Esophagus muscularis mucosa (tissue), 4 donors: ENCODE data around the gene SFT2D3. TPM values are rescaled to one million over a fixed set of nuclear protein-coding genes. Genes with fewer than 3 reads are reported as not detected.

Experiments
- DNase-seq: peaks from one replicate; pipeline ENCODE4 v3.0.0-alpha.2; 2017; ENCODE audit errors: extremely low spot score
- H3K27ac ChIP-seq, 4 donors: fragments of 200-600 bp; sonication (generic); replicated peaks in 1 of 4; 1 replicate in 3 of 4; 2 replicates in 1 of 4; pipeline ENCODE4 v1.5.1; 2016 to 2019; ENCODE audit warnings: mild to moderate bottlenecking in 1 of 4
- H3K27me3 ChIP-seq, 4 donors: fragments of 200-600 bp; sonication (generic); one replicate each; pipeline versions ENCODE4 v1.5.1 to v1.6.0; 2016 to 2019
- H3K36me3 ChIP-seq, 4 donors: fragments of 200-600 bp; sonication (generic); one replicate each; pipeline ENCODE4 v1.5.1; 2016 to 2019
- H3K4me1 ChIP-seq, 4 donors: fragments of 200-600 bp; sonication (generic); one replicate each; pipeline ENCODE4 v1.5.1; 2016 to 2019
- H3K4me3 ChIP-seq, 4 donors: fragments of 200-600 bp; sonication (generic); 1 replicate in 2 of 4; 2 replicates in 2 of 4; pipeline ENCODE4 v1.5.1; 2016 to 2019; ENCODE audit warnings: mild to moderate bottlenecking in 4 of 4, moderate library complexity in 1 of 4
- H3K9me3 ChIP-seq, 4 donors: fragments of 200-600 bp; sonication (generic); 1 replicate in 3 of 4; 2 replicates in 1 of 4; pipeline ENCODE4 v1.5.1; 2016 to 2019
- EP300 ChIP-seq: sonication (generic); formaldehyde crosslinking; IDR thresholded peaks from one replicate; pipeline ENCODE4 v1.6.1; 2017; ENCODE audit warnings: antibody characterized with exemption
- POLR2A ChIP-seq: fragments of 450-650 bp; IDR thresholded peaks from one replicate; pipeline ENCODE4 v1.6.1; 2017; ENCODE audit warnings: antibody characterized with exemption, moderate library complexity, mild to moderate bottlenecking, low read depth
- POLR2AphosphoS5 ChIP-seq, 2 donors: sonication (generic); formaldehyde crosslinking; IDR thresholded peaks; one replicate each; pipeline ENCODE4 v1.6.1; 2017; ENCODE audit warnings: antibody characterized with exemption in 2 of 2
- WGBS: methylation state at CpG from one replicate; pipeline ENCODE4 v1.1.5; 2018; 5-methylcytosine and 5-hydroxymethylcytosine counted together
- intact Hi-C: fragments of 100-400 bp; cut with DNase I; formaldehyde crosslinking; loops from one replicate; pipeline ENCODE4 v1.15.1; 2023
- total RNA-seq, 4 donors: library from RNA; depleted of rRNA; stranded (reverse); fragments of >200 nt; gene quantifications; one replicate each; pipeline versions ENCODE4 v1.1.0 to v1.2.1, GENCODE V29; 2016
- TF ChIP-seq, protein P1 (sequence below), 3 experiments: fragments of 200-600 bp in 2 of 3; fragments of 450-650 bp in 1 of 3; sonication (generic) in 2 of 3; IDR thresholded peaks; one replicate each; pipeline ENCODE4 v1.5.1; 2017 to 2019; ENCODE audit warnings: antibody characterized with exemption in 3 of 3, mild to moderate bottlenecking in 2 of 3, moderate library complexity in 1 of 3

SFT2D3 gene
- total RNA-seq, 4 donors from 2014 or later = 5.8 to 11.8 (median 9.4) TPM

DNA sequence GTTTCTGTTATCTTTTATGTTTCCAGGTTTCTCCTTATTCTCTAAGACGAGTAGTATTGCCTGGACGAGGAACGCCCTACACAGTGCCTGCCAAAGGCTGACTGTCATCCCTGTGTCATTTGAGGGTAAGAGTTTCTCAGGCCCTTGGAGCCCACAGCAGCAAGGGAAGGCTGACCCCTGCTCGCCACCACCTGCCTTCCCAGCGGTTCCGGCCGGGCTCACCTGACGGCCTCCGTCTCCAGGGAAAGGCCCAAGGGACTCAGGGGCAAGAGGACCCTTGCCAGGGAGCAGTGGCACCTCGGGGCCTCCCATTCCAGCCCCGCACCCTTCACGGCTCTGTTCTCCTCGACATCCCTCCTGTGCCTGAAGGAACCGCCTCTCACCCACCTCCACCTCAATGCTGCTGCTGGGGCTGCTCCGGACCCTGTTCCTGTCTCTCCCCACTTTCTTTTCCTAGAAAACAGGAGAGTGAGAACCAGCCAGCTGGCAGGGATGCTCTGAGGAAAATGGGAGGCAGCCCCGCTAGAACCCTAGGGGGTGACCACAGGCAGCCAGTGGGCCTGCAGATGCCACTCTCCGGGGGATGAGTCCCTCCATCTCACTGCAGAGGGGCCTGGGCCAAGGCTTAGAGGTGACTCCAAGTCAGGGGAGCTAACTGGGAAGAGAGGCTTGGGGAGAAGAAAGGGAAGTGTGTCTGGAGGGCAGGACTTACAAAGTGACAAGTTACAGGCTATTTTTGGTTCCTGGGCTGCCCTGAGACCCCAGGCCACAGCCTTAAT, 27.8 kb upstream of the SFT2D3 start:
- Histone ChIP-seq H3K27ac (peak overlapping the region; percentile 97 to 99 (median 98)), H3K36me3 (peaks cover 0 to 20% (median 0%) of the 10 kb centered on the region in 4 donors), H3K4me1 (peaks cover 44 to 84% (median 80%) of the 10 kb centered on the region in 4 donors), H3K9me3 (no peaks in the 10 kb centered on the region), H3K4me3 (peak overlapping the region; percentile 78 to 97 (median 90)), H3K27me3 (no peaks in the 10 kb centered on the region)
- TF ChIP-seq, protein P1, sequence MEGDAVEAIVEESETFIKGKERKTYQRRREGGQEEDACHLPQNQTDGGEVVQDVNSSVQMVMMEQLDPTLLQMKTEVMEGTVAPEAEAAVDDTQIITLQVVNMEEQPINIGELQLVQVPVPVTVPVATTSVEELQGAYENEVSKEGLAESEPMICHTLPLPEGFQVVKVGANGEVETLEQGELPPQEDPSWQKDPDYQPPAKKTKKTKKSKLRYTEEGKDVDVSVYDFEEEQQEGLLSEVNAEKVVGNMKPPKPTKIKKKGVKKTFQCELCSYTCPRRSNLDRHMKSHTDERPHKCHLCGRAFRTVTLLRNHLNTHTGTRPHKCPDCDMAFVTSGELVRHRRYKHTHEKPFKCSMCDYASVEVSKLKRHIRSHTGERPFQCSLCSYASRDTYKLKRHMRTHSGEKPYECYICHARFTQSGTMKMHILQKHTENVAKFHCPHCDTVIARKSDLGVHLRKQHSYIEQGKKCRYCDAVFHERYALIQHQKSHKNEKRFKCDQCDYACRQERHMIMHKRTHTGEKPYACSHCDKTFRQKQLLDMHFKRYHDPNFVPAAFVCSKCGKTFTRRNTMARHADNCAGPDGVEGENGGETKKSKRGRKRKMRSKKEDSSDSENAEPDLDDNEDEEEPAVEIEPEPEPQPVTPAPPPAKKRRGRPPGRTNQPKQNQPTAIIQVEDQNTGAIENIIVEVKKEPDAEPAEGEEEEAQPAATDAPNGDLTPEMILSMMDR (IDR thresholded peaks at IDR 0.05) = no peak
- TF ChIP-seq POLR2A = no peak
- TF ChIP-seq POLR2AphosphoS5 (IDR thresholded peaks at IDR 0.05) = no peak
- TF ChIP-seq EP300 = no peak
- intact Hi-C loops = no loop called here
- no peak for DNase-seq
- WGBS = 18% methylated on average over 17 of the region's 17 CpGs

DNA sequence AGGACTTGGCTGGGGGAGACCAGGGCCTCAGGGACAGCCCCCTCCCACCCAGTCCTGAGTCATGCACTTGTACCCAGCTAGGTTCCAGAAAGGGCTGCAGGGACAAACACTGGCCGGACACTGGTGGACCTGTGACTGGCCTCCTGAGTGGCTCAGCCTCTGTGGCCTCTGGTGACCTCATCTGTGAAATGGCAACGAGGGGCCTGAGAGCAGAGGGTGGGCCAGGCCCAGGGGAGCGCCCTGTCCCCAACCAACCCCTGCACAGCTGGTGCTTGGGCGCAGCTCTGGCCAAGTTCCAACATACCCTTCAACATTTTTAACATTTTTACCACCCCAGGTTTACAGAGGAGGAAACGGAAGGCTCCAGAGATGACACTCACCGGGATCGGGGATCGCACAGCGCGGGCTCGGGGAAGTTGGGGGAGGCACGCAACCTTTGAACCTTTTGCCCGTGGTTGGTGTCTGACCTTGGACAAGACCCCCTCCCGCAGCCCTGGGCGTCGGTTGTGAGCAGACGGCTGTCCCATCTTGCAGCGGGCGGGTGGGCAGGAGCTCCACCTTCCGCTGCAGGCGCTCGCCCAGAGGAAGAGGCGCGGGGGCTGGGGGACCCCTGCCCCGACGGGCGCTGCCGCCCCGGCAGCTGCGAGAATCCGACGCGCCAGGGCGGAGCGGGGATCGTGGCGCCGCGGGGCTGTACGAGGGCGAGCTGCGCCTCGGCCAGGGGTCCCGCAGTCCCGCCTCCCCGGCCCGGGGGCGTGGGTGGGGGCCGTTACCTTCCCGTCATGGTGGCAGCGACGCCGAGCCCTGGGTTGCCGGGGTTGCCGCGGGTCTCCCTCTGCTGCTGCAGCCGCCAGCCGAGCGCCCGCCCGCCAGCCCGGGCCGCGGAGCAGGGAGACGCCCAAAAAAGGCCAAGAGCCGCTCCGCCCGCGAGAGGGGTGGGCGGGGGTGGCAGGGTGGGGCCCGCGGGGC, 26.8 kb upstream of the SFT2D3 start:
- intact Hi-C loops = no loop called here
- Histone ChIP-seq H3K27ac (peak overlapping the region; percentile 97 to 99 (median 98)), H3K4me3 (peak overlapping the region; percentile 78 to 97 (median 90)), H3K9me3 (no peaks in the 10 kb centered on the region), H3K27me3 (no peaks in the 10 kb centered on the region), H3K4me1 (peaks cover 35 to 79% (median 70%) of the 10 kb centered on the region in 4 donors), H3K36me3 (peaks cover 0 to 20% (median 0%) of the 10 kb centered on the region in 4 donors)
- 20% methylated on average over 1 of the region's 72 CpGs for WGBS
- no peak for DNase-seq
- TF ChIP-seq, protein P1 (IDR thresholded peaks at IDR 0.05) = no peak
- TF ChIP-seq POLR2AphosphoS5 (IDR thresholded peaks at IDR 0.05) = peak; percentile 37 to 73

DNA sequence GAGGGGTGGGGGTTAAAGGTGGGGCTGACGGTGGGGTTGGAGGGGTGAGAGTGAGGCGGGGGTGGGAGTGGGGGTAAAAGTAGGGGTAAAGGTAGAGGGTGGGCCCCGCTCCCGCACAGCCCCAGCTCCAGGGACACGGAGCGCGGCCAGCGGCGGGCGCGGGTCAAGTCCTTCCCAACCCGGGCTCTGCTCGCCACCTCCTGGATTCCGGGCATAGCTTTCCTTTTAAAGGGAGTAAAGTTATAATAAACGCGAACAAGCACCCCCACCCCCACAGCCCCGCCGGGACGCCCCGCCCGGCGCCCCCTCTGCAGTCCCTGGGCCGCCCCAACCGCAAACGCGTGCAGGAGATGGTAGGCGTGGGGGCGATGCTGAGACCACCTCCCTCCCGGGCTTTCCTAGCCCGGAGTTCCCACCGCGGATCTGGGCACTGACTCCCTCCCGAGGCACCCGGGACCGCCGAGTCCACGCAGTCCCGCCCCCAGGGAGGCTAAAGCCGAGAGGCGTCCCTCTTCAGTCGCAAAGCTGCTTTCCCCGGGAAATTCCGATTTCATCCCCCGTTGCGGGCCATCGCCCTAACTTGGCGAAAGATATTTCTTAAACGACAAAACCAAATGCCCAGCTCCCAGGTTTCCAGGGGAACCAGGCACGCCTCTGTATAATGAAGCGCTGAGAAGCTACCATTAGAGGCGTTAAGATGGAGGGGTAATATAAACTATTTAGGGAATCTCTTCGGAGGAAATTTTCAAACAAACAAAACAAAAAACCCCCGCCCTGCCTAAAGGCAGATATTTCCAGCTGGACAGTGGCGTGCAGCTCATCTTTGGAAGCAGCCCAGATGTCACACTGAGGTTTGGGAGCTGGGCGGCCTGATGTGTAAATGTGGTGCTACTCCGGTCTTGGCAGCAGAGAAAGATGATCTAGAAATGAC, 25.7 kb upstream of the SFT2D3 start, which contains the start of gene LIMS2:
TSS of gene LIMS2 (minus strand) at position 200 of the 931 bp plus-strand sequence. CDS start 506 bp downstream, outside the sequence.
- peak; percentile 5 to 87 for TF ChIP-seq POLR2AphosphoS5 (IDR thresholded peaks at IDR 0.05)
- TF ChIP-seq, protein P1 (IDR thresholded peaks at IDR 0.05) = peak in 1 of 3 experiments; percentile 36
- TF ChIP-seq EP300 = no peak
- TF ChIP-seq POLR2A = no peak
- peak within 1 kb of the TSS; percentile 97 to 99 (median 98) for H3K27ac ChIP-seq
- 4% methylated on average over 19 of the region's 56 CpGs for WGBS
- DNase-seq = no peak
- H3K9me3 ChIP-seq = no peaks in the 10 kb centered on the region
- peaks cover 35 to 73% (median 64%) of the 10 kb centered on the region in 4 donors for H3K4me1 ChIP-seq
- intact Hi-C loops = no loop called here
- no peaks in the 10 kb centered on the region for H3K27me3 ChIP-seq
- peaks cover 0 to 20% (median 0%) of the 10 kb centered on the region in 4 donors for H3K36me3 ChIP-seq
- peak within 1 kb of the TSS; percentile 78 to 97 (median 90) for H3K4me3 ChIP-seq

DNA sequence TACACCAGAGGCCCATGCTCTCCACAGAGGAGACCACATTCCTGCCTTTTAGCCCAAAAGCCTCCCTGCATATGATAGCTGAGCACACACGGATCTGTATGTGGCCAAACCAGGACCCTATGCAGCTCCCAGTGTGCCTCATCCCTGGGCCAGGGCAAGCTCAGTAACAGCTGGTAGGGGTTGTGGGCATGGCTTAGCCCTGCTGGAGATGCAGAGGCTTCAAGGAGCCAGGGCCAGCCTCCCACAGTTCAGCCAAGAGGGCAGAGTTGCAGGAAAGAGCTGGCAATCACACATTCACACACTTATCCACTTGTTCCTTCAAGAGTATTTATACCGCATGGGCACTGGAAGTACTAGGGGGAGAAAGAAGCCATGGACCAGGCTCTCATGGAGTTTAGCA, 24.4 kb upstream of the SFT2D3 start:
- Histone ChIP-seq H3K27me3 (no peaks in the 10 kb centered on the region), H3K9me3 (no peaks in the 10 kb centered on the region), H3K4me1 (peaks cover 36 to 73% (median 64%) of the 10 kb centered on the region in 4 donors), H3K36me3 (peaks cover 0 to 14% (median 0%) of the 10 kb centered on the region in 4 donors), H3K27ac (peak overlapping the region; percentile 97 to 99 (median 98)), H3K4me3 (no peak overlapping the region)
- 61% methylated on average over 2 of the region's 2 CpGs for WGBS
- intact Hi-C loops = no loop called here
- no peak for TF ChIP-seq EP300
- TF ChIP-seq, protein P1 (IDR thresholded peaks at IDR 0.05) = no peak
- TF ChIP-seq POLR2A = no peak
- no peak for TF ChIP-seq POLR2AphosphoS5 (IDR thresholded peaks at IDR 0.05)
- no peak for DNase-seq
